ENCODE data around the gene SEMA4F.

The SEMA4F gene

GRCh38 chr2:74658516-74658915 lies 4.5 kb downstream of the SEMA4F start:
- Histone ChIP-seq H3K4me1 (ENCODE audit: control insufficient read depth in 5 of 5, insufficient read depth in 5 of 5, low read length in 5 of 5) (peaks cover 3 to 14% (median 12%) of the 10 kb centered on the region in 5 donors), H3K27ac (ENCODE audit: low read depth, low read length) (no peak overlapping the region), H3K4me3 (ENCODE audit: low read depth in 1 of 5, low read length in 5 of 5) (no peak overlapping the region), H3K9me3 (ENCODE audit: control insufficient read depth in 5 of 5, low read length in 5 of 5) (no peaks in the 10 kb centered on the region), H3K36me3 (ENCODE audit: control insufficient read depth in 5 of 5, insufficient read depth in 5 of 5, low read length in 5 of 5) (peaks cover 11 to 38% (median 20%) of the 10 kb centered on the region in 5 donors), H3K27me3 (ENCODE audit: control insufficient read depth in 5 of 5, insufficient read depth in 4 of 5, low read length in 5 of 5) (no peaks in the 10 kb centered on the region), H3K9ac (ENCODE audit: low read length in 5 of 5) (no peak overlapping the region)

GRCh38 chr2:74659462-74659861 lies 5.4 kb downstream of the SEMA4F start:
- Histone ChIP-seq H3K27me3 (ENCODE audit: control insufficient read depth in 5 of 5, insufficient read depth in 4 of 5, low read length in 5 of 5) (no peaks in the 10 kb centered on the region), H3K36me3 (ENCODE audit: control insufficient read depth in 5 of 5, insufficient read depth in 5 of 5, low read length in 5 of 5) (peaks cover 11 to 41% (median 20%) of the 10 kb centered on the region in 5 donors), H3K4me1 (ENCODE audit: control insufficient read depth in 5 of 5, insufficient read depth in 5 of 5, low read length in 5 of 5) (peaks cover 3 to 7% (median 6%) of the 10 kb centered on the region in 5 donors), H3K9me3 (ENCODE audit: control insufficient read depth in 5 of 5, low read length in 5 of 5) (no peaks in the 10 kb centered on the region), H3K9ac (ENCODE audit: low read length in 5 of 5) (no peak overlapping the region), H3K4me3 (ENCODE audit: low read depth in 1 of 5, low read length in 5 of 5) (no peak overlapping the region), H3K27ac (ENCODE audit: low read depth, low read length) (no peak overlapping the region)

- H3K36me3 ChIP-seq (ENCODE audit: control insufficient read depth in 5 of 5, insufficient read depth in 5 of 5, low read length in 5 of 5), result peaks cover 0 to 4% (median 0%) of the 10 kb centered on the region in 5 donors
- no peak overlapping the region for H3K4me3 ChIP-seq (ENCODE audit: low read depth in 1 of 5, low read length in 5 of 5)
- H3K4me1 ChIP-seq (ENCODE audit: control insufficient read depth in 5 of 5, insufficient read depth in 5 of 5, low read length in 5 of 5), result peaks cover 5 to 32% (median 25%) of the 10 kb centered on the region in 5 donors
- H3K9ac ChIP-seq (ENCODE audit: low read length in 5 of 5), result no peak overlapping the region
- no peaks in the 10 kb centered on the region for H3K9me3 ChIP-seq (ENCODE audit: control insufficient read depth in 5 of 5, low read length in 5 of 5)
- no peaks in the 10 kb centered on the region for H3K27me3 ChIP-seq (ENCODE audit: control insufficient read depth in 5 of 5, insufficient read depth in 4 of 5, low read length in 5 of 5)
- no peak overlapping the region for H3K27ac ChIP-seq (ENCODE audit: low read depth, low read length)
These were observed 14.0 kb downstream of the SEMA4F start for GRCh38 chr2:74668087-74668486.

GRCh38 chr2:74670263-74670662 lies 16.2 kb downstream of the SEMA4F start:
- Histone ChIP-seq H3K4me3 (ENCODE audit: low read depth in 1 of 5, low read length in 5 of 5) (peak overlapping the region in 1 of 5 donors; percentile 25), H3K36me3 (ENCODE audit: control insufficient read depth in 5 of 5, insufficient read depth in 5 of 5, low read length in 5 of 5) (peaks cover 0 to 12% (median 9%) of the 10 kb centered on the region in 5 donors), H3K9me3 (ENCODE audit: control insufficient read depth in 5 of 5, low read length in 5 of 5) (no peaks in the 10 kb centered on the region), H3K4me1 (ENCODE audit: control insufficient read depth in 5 of 5, insufficient read depth in 5 of 5, low read length in 5 of 5) (peaks cover 5 to 36% (median 31%) of the 10 kb centered on the region in 5 donors), H3K27ac (ENCODE audit: low read depth, low read length) (peak overlapping the region; percentile 82), H3K27me3 (ENCODE audit: control insufficient read depth in 5 of 5, insufficient read depth in 4 of 5, low read length in 5 of 5) (no peaks in the 10 kb centered on the region), H3K9ac (ENCODE audit: low read length in 5 of 5) (peak overlapping the region in 2 of 5 donors; percentile 29 to 44)

DNA sequence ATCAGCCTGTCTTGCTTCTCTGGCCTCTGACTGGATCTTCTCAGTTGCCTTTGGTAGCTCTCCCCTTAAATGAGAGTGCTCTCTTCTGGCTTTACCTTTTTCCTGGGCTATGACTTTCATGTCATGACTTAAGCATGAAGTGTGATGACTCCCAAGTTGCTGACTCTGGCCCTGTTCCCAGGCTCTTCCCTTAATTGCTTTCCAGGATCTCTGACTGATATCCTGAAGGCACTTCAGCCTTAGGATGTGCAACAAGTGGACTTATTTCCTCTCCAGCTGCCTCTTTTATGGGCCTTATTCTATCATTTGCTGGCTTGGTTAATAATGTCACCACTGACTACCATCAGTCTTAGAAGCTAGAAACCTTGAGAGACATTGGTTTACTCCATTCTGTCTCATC lies 17.4 kb downstream of the SEMA4F start:
- peak overlapping the region in 1 of 5 donors; percentile 16 for H3K9ac ChIP-seq (ENCODE audit: low read length in 5 of 5)
- peaks cover 6 to 24% (median 20%) of the 10 kb centered on the region in 5 donors for H3K36me3 ChIP-seq (ENCODE audit: control insufficient read depth in 5 of 5, insufficient read depth in 5 of 5, low read length in 5 of 5)
- no peaks in the 10 kb centered on the region for H3K27me3 ChIP-seq (ENCODE audit: control insufficient read depth in 5 of 5, insufficient read depth in 4 of 5, low read length in 5 of 5)
- H3K4me3 ChIP-seq (ENCODE audit: low read depth in 1 of 5, low read length in 5 of 5), result no peak overlapping the region
- H3K27ac ChIP-seq (ENCODE audit: low read depth, low read length), result peak overlapping the region; percentile 82
- no peaks in the 10 kb centered on the region for H3K9me3 ChIP-seq (ENCODE audit: control insufficient read depth in 5 of 5, low read length in 5 of 5)
- H3K4me1 ChIP-seq (ENCODE audit: control insufficient read depth in 5 of 5, insufficient read depth in 5 of 5, low read length in 5 of 5), result peaks cover 5 to 36% (median 31%) of the 10 kb centered on the region in 5 donors

GRCh38 chr2:74673826-74674528 lies 19.9 kb downstream of the SEMA4F start:
- peaks cover 7 to 31% (median 22%) of the 10 kb centered on the region in 5 donors for H3K36me3 ChIP-seq (ENCODE audit: control insufficient read depth in 5 of 5, insufficient read depth in 5 of 5, low read length in 5 of 5)
- H3K4me1 ChIP-seq (ENCODE audit: control insufficient read depth in 5 of 5, insufficient read depth in 5 of 5, low read length in 5 of 5), result peaks cover 5 to 32% (median 30%) of the 10 kb centered on the region in 5 donors
- H3K27ac ChIP-seq (ENCODE audit: low read depth, low read length), result no peak overlapping the region
- no peak overlapping the region for H3K4me3 ChIP-seq (ENCODE audit: low read depth in 1 of 5, low read length in 5 of 5)
- no peak overlapping the region for H3K9ac ChIP-seq (ENCODE audit: low read length in 5 of 5)
- no peaks in the 10 kb centered on the region for H3K27me3 ChIP-seq (ENCODE audit: control insufficient read depth in 5 of 5, insufficient read depth in 4 of 5, low read length in 5 of 5)
- H3K9me3 ChIP-seq (ENCODE audit: control insufficient read depth in 5 of 5, low read length in 5 of 5), result no peaks in the 10 kb centered on the region

DNA sequence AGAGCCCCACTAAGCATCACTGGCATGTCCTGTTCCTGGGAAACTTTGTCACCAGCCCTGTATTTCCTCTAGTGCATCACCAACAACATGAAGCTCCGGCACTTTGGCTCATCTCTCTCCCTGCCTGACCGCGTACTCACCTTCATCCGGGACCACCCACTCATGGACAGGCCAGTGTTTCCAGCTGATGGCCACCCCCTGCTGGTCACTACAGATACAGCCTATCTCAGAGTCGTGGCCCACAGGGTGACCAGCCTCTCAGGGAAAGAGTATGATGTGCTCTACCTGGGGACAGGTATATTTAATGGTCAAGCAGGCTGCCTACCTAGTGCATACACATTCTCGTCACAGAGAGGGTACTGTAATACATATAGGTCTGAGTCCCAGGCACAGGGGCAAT lies 21.0 kb downstream of the SEMA4F start:
- Histone ChIP-seq H3K9me3 (ENCODE audit: control insufficient read depth in 5 of 5, low read length in 5 of 5) (no peaks in the 10 kb centered on the region), H3K4me3 (ENCODE audit: low read depth in 1 of 5, low read length in 5 of 5) (no peak overlapping the region), H3K27me3 (ENCODE audit: control insufficient read depth in 5 of 5, insufficient read depth in 4 of 5, low read length in 5 of 5) (no peaks in the 10 kb centered on the region), H3K36me3 (ENCODE audit: control insufficient read depth in 5 of 5, insufficient read depth in 5 of 5, low read length in 5 of 5) (peaks cover 7 to 42% (median 32%) of the 10 kb centered on the region in 5 donors), H3K9ac (ENCODE audit: low read length in 5 of 5) (no peak overlapping the region), H3K27ac (ENCODE audit: low read depth, low read length) (no peak overlapping the region), H3K4me1 (ENCODE audit: control insufficient read depth in 5 of 5, insufficient read depth in 5 of 5, low read length in 5 of 5) (peaks cover 5 to 29% (median 26%) of the 10 kb centered on the region in 5 donors)

- peaks cover 4 to 26% (median 17%) of the 10 kb centered on the region in 5 donors for H3K4me1 ChIP-seq (ENCODE audit: control insufficient read depth in 5 of 5, insufficient read depth in 5 of 5, low read length in 5 of 5)
- H3K9me3 ChIP-seq (ENCODE audit: control insufficient read depth in 5 of 5, low read length in 5 of 5), result no peaks in the 10 kb centered on the region
- H3K9ac ChIP-seq (ENCODE audit: low read length in 5 of 5), result no peak overlapping the region
- no peaks in the 10 kb centered on the region for H3K27me3 ChIP-seq (ENCODE audit: control insufficient read depth in 5 of 5, insufficient read depth in 4 of 5, low read length in 5 of 5)
- H3K4me3 ChIP-seq (ENCODE audit: low read depth in 1 of 5, low read length in 5 of 5), result no peak overlapping the region
- peaks cover 7 to 46% (median 32%) of the 10 kb centered on the region in 5 donors for H3K36me3 ChIP-seq (ENCODE audit: control insufficient read depth in 5 of 5, insufficient read depth in 5 of 5, low read length in 5 of 5)
- no peak overlapping the region for H3K27ac ChIP-seq (ENCODE audit: low read depth, low read length)
These were observed 22.3 kb downstream of the SEMA4F start for GRCh38 chr2:74676331-74676730.

DNA sequence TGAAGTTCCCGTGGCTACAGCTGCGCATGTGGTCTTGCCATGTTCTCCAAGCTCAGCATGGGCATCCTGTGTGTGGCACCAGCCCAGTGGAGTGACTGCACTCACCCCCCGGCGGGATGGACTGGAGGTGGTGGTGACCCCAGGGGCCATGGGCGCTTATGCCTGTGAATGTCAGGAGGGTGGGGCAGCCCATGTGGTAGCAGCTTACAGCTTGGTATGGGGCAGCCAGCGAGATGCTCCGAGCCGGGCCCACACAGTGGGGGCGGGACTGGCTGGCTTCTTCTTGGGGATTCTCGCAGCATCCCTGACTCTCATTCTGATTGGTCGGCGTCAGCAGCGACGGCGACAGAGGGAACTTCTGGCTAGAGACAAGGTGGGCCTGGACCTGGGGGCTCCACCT lies 25.6 kb downstream of the SEMA4F start:
- H3K27ac ChIP-seq (ENCODE audit: low read depth, low read length), result no peak overlapping the region
- H3K9ac ChIP-seq (ENCODE audit: low read length in 5 of 5), result no peak overlapping the region
- no peaks in the 10 kb centered on the region for H3K27me3 ChIP-seq (ENCODE audit: control insufficient read depth in 5 of 5, insufficient read depth in 4 of 5, low read length in 5 of 5)
- H3K4me1 ChIP-seq (ENCODE audit: control insufficient read depth in 5 of 5, insufficient read depth in 5 of 5, low read length in 5 of 5), result peaks cover 0 to 14% (median 4%) of the 10 kb centered on the region in 5 donors
- peaks cover 7 to 40% (median 28%) of the 10 kb centered on the region in 5 donors for H3K36me3 ChIP-seq (ENCODE audit: control insufficient read depth in 5 of 5, insufficient read depth in 5 of 5, low read length in 5 of 5)
- H3K9me3 ChIP-seq (ENCODE audit: control insufficient read depth in 5 of 5, low read length in 5 of 5), result no peaks in the 10 kb centered on the region
- no peak overlapping the region for H3K4me3 ChIP-seq (ENCODE audit: low read depth in 1 of 5, low read length in 5 of 5)

GRCh38 chr2:74682501-74682900 lies 28.5 kb downstream of the SEMA4F start:
- Histone ChIP-seq H3K27ac (ENCODE audit: low read depth, low read length) (no peak overlapping the region), H3K27me3 (ENCODE audit: control insufficient read depth in 5 of 5, insufficient read depth in 4 of 5, low read length in 5 of 5) (no peaks in the 10 kb centered on the region), H3K9ac (ENCODE audit: low read length in 5 of 5) (no peak overlapping the region), H3K4me3 (ENCODE audit: low read depth in 1 of 5, low read length in 5 of 5) (no peak overlapping the region), H3K9me3 (ENCODE audit: control insufficient read depth in 5 of 5, low read length in 5 of 5) (no peaks in the 10 kb centered on the region), H3K36me3 (ENCODE audit: control insufficient read depth in 5 of 5, insufficient read depth in 5 of 5, low read length in 5 of 5) (peaks cover 0 to 20% (median 13%) of the 10 kb centered on the region in 5 donors), H3K4me1 (ENCODE audit: control insufficient read depth in 5 of 5, insufficient read depth in 5 of 5, low read length in 5 of 5) (peaks cover 0 to 14% (median 4%) of the 10 kb centered on the region in 5 donors)
